Mesenchymal stem cell (in vitro differentiated cells and primary cell): Measurements from ENCODE around the gene HSPA12A.

ENCODE experiments used
- DNase-seq: peaks from one replicate; pipeline ENCODE4 v3.0.0-alpha.2; 2013
- H2AFZ ChIP-seq: one replicate; pipeline ENCODE4 v1.6.1; 2013; ENCODE audit warnings: low read depth, mild to moderate bottlenecking, control low read depth, inconsistent platforms, low read length, moderate library complexity
- H2AK5ac ChIP-seq: 2 replicates; pipeline ENCODE4 v1.6.1; 2013; ENCODE audit warnings: low read length, moderate library complexity, mild to moderate bottlenecking, inconsistent platforms; ENCODE audit not compliant: severe bottlenecking
- H2BK120ac ChIP-seq: one replicate; pipeline ENCODE4 v1.6.1; 2013; ENCODE audit warnings: low read depth, mild to moderate bottlenecking, inconsistent platforms, low read length, moderate library complexity
- H2BK12ac ChIP-seq, 2 experiments: one replicate each; pipeline ENCODE4 v1.6.1; 2013; ENCODE audit warnings: inconsistent platforms in 2 of 2, low read length in 2 of 2, mild to moderate bottlenecking in 2 of 2, moderate library complexity in 2 of 2, control low read depth in 1 of 2
- H2BK15ac ChIP-seq: one replicate; pipeline ENCODE4 v1.6.1; 2013; ENCODE audit warnings: mild to moderate bottlenecking, low read depth, inconsistent platforms; ENCODE audit not compliant: poor library complexity, severe bottlenecking
- H2BK5ac ChIP-seq: 2 replicates; pipeline ENCODE4 v1.6.1; 2013; ENCODE audit warnings: low read depth, mild to moderate bottlenecking, low read length, control low read depth, inconsistent platforms; ENCODE audit not compliant: poor library complexity, severe bottlenecking
- H3K14ac ChIP-seq, 2 experiments: one replicate each; pipeline ENCODE4 v1.6.1; 2013; ENCODE audit warnings: inconsistent platforms in 2 of 2, low read length in 2 of 2, control low read depth in 1 of 2, mild to moderate bottlenecking in 1 of 2, moderate library complexity in 1 of 2
- H3K18ac ChIP-seq, 2 experiments: one replicate each; pipeline ENCODE4 v1.6.1; 2013; ENCODE audit warnings: inconsistent platforms in 2 of 2, low read length in 2 of 2, control low read depth in 1 of 2, low read depth in 1 of 2, mild to moderate bottlenecking in 1 of 2
- H3K23ac ChIP-seq, 2 experiments: one replicate each; pipeline ENCODE4 v1.6.1; 2013; ENCODE audit warnings: inconsistent platforms in 2 of 2, low read length in 2 of 2, mild to moderate bottlenecking in 2 of 2, moderate library complexity in 2 of 2, control low read depth in 1 of 2
- H3K27ac ChIP-seq: 2 replicates; pipeline ENCODE4 v1.5.1; 2013; ENCODE audit warnings: mild to moderate bottlenecking, moderate library complexity, low read length, control low read depth, inconsistent platforms; ENCODE audit not compliant: poor library complexity, severe bottlenecking
- H3K27me3 ChIP-seq, 2 experiments: 2 replicates each; pipeline versions ENCODE4 v1.6.1 to v1.7.0; 2013; ENCODE audit warnings: low read length in 2 of 2, mild to moderate bottlenecking in 2 of 2, moderate library complexity in 2 of 2, control low read depth in 1 of 2, inconsistent platforms in 1 of 2; ENCODE audit not compliant: control insufficient read depth in 1 of 2, insufficient read depth in 1 of 2
- H3K36me3 ChIP-seq, 2 experiments: 2 replicates each; pipeline versions ENCODE4 v1.6.1 to v1.7.0; 2013; ENCODE audit warnings: low read length in 2 of 2, control low read depth in 1 of 2, inconsistent platforms in 1 of 2, low read depth in 1 of 2, mild to moderate bottlenecking in 1 of 2; ENCODE audit not compliant: insufficient read depth in 2 of 2, control insufficient read depth in 1 of 2
- H3K4ac ChIP-seq, 2 experiments: one replicate each; pipeline ENCODE4 v1.6.1; 2013; ENCODE audit warnings: inconsistent platforms in 2 of 2, low read length in 2 of 2, mild to moderate bottlenecking in 2 of 2, moderate library complexity in 2 of 2, control low read depth in 1 of 2, low read depth in 1 of 2
- H3K4me1 ChIP-seq: 2 replicates; pipeline ENCODE4 v1.6.1; 2013; ENCODE audit warnings: low read depth, low read length, control low read depth; ENCODE audit not compliant: control insufficient read depth, insufficient read depth
- H3K4me2 ChIP-seq: 2 replicates; pipeline ENCODE4 v1.6.1; 2013; ENCODE audit warnings: low read length, mild to moderate bottlenecking, inconsistent platforms; ENCODE audit not compliant: poor library complexity, severe bottlenecking
- H3K4me3 ChIP-seq, 2 experiments: 2 replicates each; pipeline versions ENCODE4 v1.5.1 to v1.7.0; 2013; ENCODE audit warnings: low read length in 2 of 2, mild to moderate bottlenecking in 2 of 2, control low read depth in 1 of 2, low read depth in 1 of 2; ENCODE audit not compliant: insufficient read depth in 1 of 2
- H3K79me1 ChIP-seq: replicated peaks from 2 replicates; pipeline ENCODE4 v1.6.1; 2013; ENCODE audit warnings: mild to moderate bottlenecking, control low read depth, low read length, inconsistent platforms; ENCODE audit not compliant: poor library complexity, severe bottlenecking
- H3K9ac ChIP-seq: 2 replicates; pipeline ENCODE4 v1.7.0; 2013; ENCODE audit warnings: mild to moderate bottlenecking, low read length, moderate library complexity
- H3K9me3 ChIP-seq: 2 replicates; pipeline ENCODE4 v1.7.0; 2013; ENCODE audit warnings: mild to moderate bottlenecking, low read length; ENCODE audit not compliant: control insufficient read depth
- H4K8ac ChIP-seq: one replicate; pipeline ENCODE4 v1.6.1; 2013; ENCODE audit warnings: inconsistent platforms, mild to moderate bottlenecking, low read length, moderate library complexity
- H4K91ac ChIP-seq: one replicate; pipeline ENCODE4 v1.6.1; 2013; ENCODE audit warnings: mild to moderate bottlenecking, low read length, inconsistent platforms
- WGBS: methylation state at CpG from one replicate; pipeline ENCODE4 v1.1.7; 2013; ENCODE audit warnings: mixed read lengths; 5-methylcytosine and 5-hydroxymethylcytosine counted together

HSPA12A gene

GRCh38 chr10:116748471-116748870 is 6.1 kb upstream of the HSPA12A start:
- Histone ChIP-seq H2AFZ (no peak overlapping the region), H2BK5ac (no peak overlapping the region), H3K4me2 (no peak overlapping the region), H3K4me1 (peaks cover 13% of the 10 kb centered on the region), H3K9me3 (no peaks in the 10 kb centered on the region), H2BK120ac (no peak overlapping the region), H2BK15ac (no peak overlapping the region), H3K27ac (no peak overlapping the region), H4K8ac (no peak overlapping the region), H2BK12ac (no peak overlapping the region), H3K4ac (no peak overlapping the region), H3K79me1 (peaks cover 2% of the 10 kb centered on the region), H3K27me3 (no peaks in the 10 kb centered on the region), H3K18ac (no peak overlapping the region), H3K9ac (no peak overlapping the region), H3K23ac (no peak overlapping the region), H3K4me3 (no peak overlapping the region), H2AK5ac (peak overlapping the region; percentile 66), H4K91ac (no peak overlapping the region), H3K14ac (no peak overlapping the region), H3K36me3 (peaks cover 0 to 4% of the 10 kb centered on the region in 2 experiments)
- DNase-seq = no peak
- WGBS = no CpG with 5 or more reads among the region's 1 CpG

DNA sequence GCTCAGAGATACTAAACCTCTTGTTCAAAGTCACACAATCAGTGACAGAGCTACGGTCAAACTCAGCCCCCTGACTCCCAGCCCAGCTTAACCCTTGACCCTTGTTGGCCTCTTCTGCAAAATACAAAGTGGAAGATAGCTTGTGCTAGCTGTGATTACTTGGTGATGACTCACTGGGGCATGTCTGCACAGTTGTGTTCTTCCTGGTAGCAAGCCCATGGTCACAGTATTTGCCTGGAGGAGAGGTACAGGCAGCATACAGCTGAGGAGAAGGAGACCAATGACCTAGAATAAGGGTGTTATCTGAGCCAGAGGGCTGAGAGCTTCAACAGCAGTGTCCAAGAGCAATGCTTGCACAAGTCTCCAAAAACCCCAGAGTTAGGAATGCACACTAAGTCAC is 5.7 kb upstream of the HSPA12A start:
- no peak overlapping the region for H3K27ac ChIP-seq
- peak; percentile 65 for DNase-seq

GRCh38 chr10:116747325-116747724 is 5.0 kb upstream of the HSPA12A start:
- Histone ChIP-seq H4K8ac (no peak overlapping the region), H3K4me1 (peaks cover 13% of the 10 kb centered on the region), H4K91ac (no peak overlapping the region), H2AK5ac (no peak overlapping the region), H2BK15ac (no peak overlapping the region), H3K23ac (no peak overlapping the region), H3K4ac (no peak overlapping the region), H2BK12ac (no peak overlapping the region), H3K79me1 (peaks cover 2% of the 10 kb centered on the region), H3K9ac (no peak overlapping the region), H3K36me3 (peaks cover 0 to 4% of the 10 kb centered on the region in 2 experiments), H3K14ac (no peak overlapping the region), H3K9me3 (no peaks in the 10 kb centered on the region), H3K18ac (no peak overlapping the region), H2BK120ac (no peak overlapping the region), H2AFZ (no peak overlapping the region), H3K4me3 (no peak overlapping the region), H3K27ac (no peak overlapping the region), H2BK5ac (no peak overlapping the region), H3K4me2 (no peak overlapping the region), H3K27me3 (no peaks in the 10 kb centered on the region)
- WGBS = 83% methylated on average over 7 of the region's 7 CpGs
- no peak for DNase-seq

More for the DNA sequence above, 5.7 kb upstream of the HSPA12A start:
- H3K36me3 ChIP-seq = peaks cover 0 to 4% of the 10 kb centered on the region in 2 experiments
- peaks cover 2% of the 10 kb centered on the region for H3K79me1 ChIP-seq
- H3K4me1 ChIP-seq = peaks cover 15% of the 10 kb centered on the region
- H3K23ac ChIP-seq = no peak overlapping the region
- no peak overlapping the region for H2BK120ac ChIP-seq
- H3K4ac ChIP-seq = no peak overlapping the region
- no CpG with 5 or more reads among the region's 1 CpG for WGBS
- no peak overlapping the region for H3K14ac ChIP-seq
- H2BK15ac ChIP-seq = no peak overlapping the region
- no peak overlapping the region for H3K4me3 ChIP-seq
- H2AFZ ChIP-seq = no peak overlapping the region
- no peak overlapping the region for H4K8ac ChIP-seq
- no peak overlapping the region for H4K91ac ChIP-seq
- H3K9ac ChIP-seq = no peak overlapping the region
- no peak overlapping the region for H3K4me2 ChIP-seq
- peak overlapping the region in 1 of 2 experiments; percentile 67 for H3K18ac ChIP-seq
- no peak overlapping the region for H2BK12ac ChIP-seq
- no peaks in the 10 kb centered on the region for H3K9me3 ChIP-seq
- no peaks in the 10 kb centered on the region for H3K27me3 ChIP-seq
- no peak overlapping the region for H2AK5ac ChIP-seq
- H2BK5ac ChIP-seq = no peak overlapping the region

- no peak overlapping the region for H3K4me2 ChIP-seq
- peaks cover 20% of the 10 kb centered on the region for H3K4me1 ChIP-seq
- no peak overlapping the region for H3K4ac ChIP-seq
- H3K18ac ChIP-seq = no peak overlapping the region
- H3K36me3 ChIP-seq = peaks cover 0 to 4% of the 10 kb centered on the region in 2 experiments
- H2BK15ac ChIP-seq = no peak overlapping the region
- H3K14ac ChIP-seq = no peak overlapping the region
- H4K91ac ChIP-seq = peak overlapping the region; percentile 63
- no peak overlapping the region for H2AFZ ChIP-seq
- no peak overlapping the region for H3K27ac ChIP-seq
- no peak overlapping the region for H3K4me3 ChIP-seq
- no peak overlapping the region for H2BK5ac ChIP-seq
- no peaks in the 10 kb centered on the region for H3K9me3 ChIP-seq
- peak overlapping the region; percentile 84 for H2AK5ac ChIP-seq
- no peak overlapping the region for H4K8ac ChIP-seq
- no peak overlapping the region for H2BK12ac ChIP-seq
- WGBS = 86% methylated on average over 6 of the region's 6 CpGs
- no peak overlapping the region for H3K9ac ChIP-seq
- no peak overlapping the region for H3K23ac ChIP-seq
- no peak overlapping the region for H2BK120ac ChIP-seq
- peaks cover 3% of the 10 kb centered on the region for H3K79me1 ChIP-seq
- DNase-seq = no peak
- H3K27me3 ChIP-seq = no peaks in the 10 kb centered on the region
Measured at GRCh38 chr10:116744885-116745284, 2.5 kb upstream of the HSPA12A start.
